Activated naive CD8-positive, alpha-beta T cell treated with anti-CD3 and anti-CD28 coated beads, Interleukin-2, amount 10 ng/mL, durations not matched to agents 7 days and 5 days (primary cell): ENCODE results near the gene CRELD2. TPM values are rescaled to one million over a fixed set of nuclear protein-coding genes. Genes with fewer than 3 reads are reported as not detected.

Source experiments
- ATAC-seq: fragments of 150-1000 bp; cut with Tn5 transposase; one replicate; pipeline ENCODE4 v1.10.0; 2021; ENCODE audit warnings: low read depth, moderate library complexity
- POLR2A ChIA-PET: fragments of 350-600 bp; sonication (Branson Sonifier 250); formaldehyde crosslinking; loops from one replicate; lab custom pipeline; 2021; ENCODE audit warnings: antibody characterized with exemption; lab: Charles Lee
- DNase-seq: peaks from one replicate; pipeline ENCODE4 v3.0.0; 2021
- H3K27ac Mint-ChIP-seq: one replicate; pipeline ENCODE4 v1.8.0; 2022; ENCODE audit warnings: mild to moderate bottlenecking, mixed read lengths
- H3K27me3 Mint-ChIP-seq: one replicate; pipeline ENCODE4 v1.8.0; 2022; ENCODE audit warnings: mild to moderate bottlenecking, moderate library complexity, mixed read lengths
- H3K36me3 Mint-ChIP-seq: one replicate; pipeline ENCODE4 v1.8.0; 2021; ENCODE audit warnings: mild to moderate bottlenecking, mixed read lengths
- H3K4me1 Mint-ChIP-seq: one replicate; pipeline ENCODE4 v1.8.0; 2021; ENCODE audit warnings: mixed read lengths
- H3K4me3 Mint-ChIP-seq: one replicate; pipeline ENCODE4 v1.8.0; 2022; ENCODE audit warnings: mild to moderate bottlenecking, moderate library complexity, mixed read lengths
- H3K9me3 Mint-ChIP-seq: one replicate; pipeline ENCODE4 v1.8.0; 2021; ENCODE audit warnings: mixed read lengths
- total RNA-seq, 2 experiments: library from RNA; stranded (reverse); gene quantifications; one replicate each; pipeline ENCODE4 v1.2.3, GENCODE V29; 2021

The CRELD2 gene
- total RNA-seq, 2 experiments from 2014 or later = 40.3 to 41.0 TPM

GRCh38 chr22:49896201-49896600 lies 22.2 kb upstream of the CRELD2 start:
- POLR2A ChIA-PET = no interaction called here
- DNase-seq = peak; percentile 21

GRCh38 chr22:49897015-49897684 lies 21.3 kb upstream of the CRELD2 start:
- Mint-ChIP-seq H3K4me1 (peaks cover 3% of the 10 kb centered on the region), H3K36me3 (peaks cover 57% of the 10 kb centered on the region), H3K9me3 (peaks cover 6% of the 10 kb centered on the region), H3K27me3 (no peaks in the 10 kb centered on the region), H3K27ac (no peak overlapping the region), H3K4me3 (no peak overlapping the region)
- DNase-seq = no peak
- POLR2A ChIA-PET = no interaction called here
- ATAC-seq = no peak

More at GRCh38 chr22:49896201-49896600, 22.2 kb upstream of the CRELD2 start:
- no peak overlapping the region for H3K4me3 Mint-ChIP-seq
- no peaks in the 10 kb centered on the region for H3K27me3 Mint-ChIP-seq
- H3K9me3 Mint-ChIP-seq = peaks cover 5% of the 10 kb centered on the region
- peaks cover 54% of the 10 kb centered on the region for H3K36me3 Mint-ChIP-seq
- H3K27ac Mint-ChIP-seq = no peak overlapping the region
- ATAC-seq = no peak
- peaks cover 3% of the 10 kb centered on the region for H3K4me1 Mint-ChIP-seq

- POLR2A ChIA-PET = interaction anchor here (0.7 kb wide), 1 partner anchor 131 kb away, joined by 5 read pairs; no protein-coding TSS in a partner anchor
- H3K36me3 Mint-ChIP-seq = peaks cover 48% of the 10 kb centered on the region
- ATAC-seq (no peak), DNase-seq (no peak)
- H3K27me3 Mint-ChIP-seq = no peaks in the 10 kb centered on the region
- H3K27ac Mint-ChIP-seq = no peak overlapping the region
- peaks cover 3% of the 10 kb centered on the region for H3K4me1 Mint-ChIP-seq
- H3K9me3 Mint-ChIP-seq = peaks cover 6% of the 10 kb centered on the region
- H3K4me3 Mint-ChIP-seq = no peak overlapping the region
These were observed 18.9 kb upstream of the CRELD2 start for GRCh38 chr22:49899530-49899929.

- peaks cover 50% of the 10 kb centered on the region for H3K36me3 Mint-ChIP-seq
- POLR2A ChIA-PET = no interaction called here
- H3K27ac Mint-ChIP-seq = peak overlapping the region; percentile 50
- peak; percentile 23 for DNase-seq
- H3K4me3 Mint-ChIP-seq = no peak overlapping the region
- H3K4me1 Mint-ChIP-seq = peaks cover 3% of the 10 kb centered on the region
- ATAC-seq = no peak
- H3K27me3 Mint-ChIP-seq = no peaks in the 10 kb centered on the region
- H3K9me3 Mint-ChIP-seq = peaks cover 4% of the 10 kb centered on the region
These were observed 17.8 kb upstream of the CRELD2 start for GRCh38 chr22:49900441-49901230.

GRCh38 chr22:49901457-49901856 lies 17.0 kb upstream of the CRELD2 start:
- POLR2A ChIA-PET = no interaction called here
- no peak overlapping the region for H3K27ac Mint-ChIP-seq
- peaks cover 3% of the 10 kb centered on the region for H3K4me1 Mint-ChIP-seq
- DNase-seq (peak; percentile 10), ATAC-seq (no peak)
- H3K36me3 Mint-ChIP-seq = peaks cover 47% of the 10 kb centered on the region
- peaks cover 4% of the 10 kb centered on the region for H3K9me3 Mint-ChIP-seq
- no peaks in the 10 kb centered on the region for H3K27me3 Mint-ChIP-seq
- H3K4me3 Mint-ChIP-seq = no peak overlapping the region

- DNase-seq (peak; percentile 16), ATAC-seq (no peak)
- peaks cover 4% of the 10 kb centered on the region for H3K9me3 Mint-ChIP-seq
- H3K36me3 Mint-ChIP-seq = peaks cover 45% of the 10 kb centered on the region
- H3K27me3 Mint-ChIP-seq = no peaks in the 10 kb centered on the region
- no peak overlapping the region for H3K4me3 Mint-ChIP-seq
- H3K27ac Mint-ChIP-seq = no peak overlapping the region
- POLR2A ChIA-PET = no interaction called here
- H3K4me1 Mint-ChIP-seq = peaks cover 5% of the 10 kb centered on the region
These were observed 15.0 kb upstream of the CRELD2 start for GRCh38 chr22:49903322-49904039.

- H3K9me3 Mint-ChIP-seq = peaks cover 4% of the 10 kb centered on the region
- DNase-seq (peak; percentile 27), ATAC-seq (no peak)
- H3K4me1 Mint-ChIP-seq = peaks cover 5% of the 10 kb centered on the region
- POLR2A ChIA-PET = no interaction called here
- no peak overlapping the region for H3K27ac Mint-ChIP-seq
- H3K4me3 Mint-ChIP-seq = no peak overlapping the region
- H3K36me3 Mint-ChIP-seq = peaks cover 44% of the 10 kb centered on the region
- no peaks in the 10 kb centered on the region for H3K27me3 Mint-ChIP-seq
These were observed 14.4 kb upstream of the CRELD2 start for GRCh38 chr22:49904040-49904369.

GRCh38 chr22:49905465-49905864 lies 13.0 kb upstream of the CRELD2 start:
- ATAC-seq (no peak), DNase-seq (no peak)
- H3K9me3 Mint-ChIP-seq = peaks cover 4% of the 10 kb centered on the region
- no peaks in the 10 kb centered on the region for H3K27me3 Mint-ChIP-seq
- H3K36me3 Mint-ChIP-seq = peaks cover 41% of the 10 kb centered on the region
- no peak overlapping the region for H3K4me3 Mint-ChIP-seq
- POLR2A ChIA-PET = no interaction called here
- H3K27ac Mint-ChIP-seq = no peak overlapping the region
- peaks cover 2% of the 10 kb centered on the region for H3K4me1 Mint-ChIP-seq

GRCh38 chr22:49906071-49906798 lies 12.2 kb upstream of the CRELD2 start:
- Mint-ChIP-seq H3K4me1 (peaks cover 2% of the 10 kb centered on the region), H3K9me3 (peaks cover 4% of the 10 kb centered on the region), H3K27ac (no peak overlapping the region), H3K4me3 (no peak overlapping the region), H3K36me3 (peaks cover 36% of the 10 kb centered on the region), H3K27me3 (no peaks in the 10 kb centered on the region)
- ATAC-seq (no peak), DNase-seq (no peak)
- POLR2A ChIA-PET = no interaction called here

GRCh38 chr22:49906799-49907290 lies 11.6 kb upstream of the CRELD2 start:
- POLR2A ChIA-PET = no interaction called here
- no peaks in the 10 kb centered on the region for H3K9me3 Mint-ChIP-seq
- ATAC-seq (no peak), DNase-seq (no peak)
- no peak overlapping the region for H3K4me3 Mint-ChIP-seq
- peak overlapping the region; percentile 12 for H3K27ac Mint-ChIP-seq
- peaks cover 2% of the 10 kb centered on the region for H3K4me1 Mint-ChIP-seq
- H3K36me3 Mint-ChIP-seq = peaks cover 30% of the 10 kb centered on the region
- H3K27me3 Mint-ChIP-seq = no peaks in the 10 kb centered on the region

- no peak for DNase-seq
- peaks cover 24% of the 10 kb centered on the region for H3K36me3 Mint-ChIP-seq
- no peak overlapping the region for H3K27ac Mint-ChIP-seq
- no peak for ATAC-seq
- peaks cover 2% of the 10 kb centered on the region for H3K4me1 Mint-ChIP-seq
- no peaks in the 10 kb centered on the region for H3K27me3 Mint-ChIP-seq
- POLR2A ChIA-PET = interaction anchor here (0.7 kb wide), 1 partner anchor 1126 kb away, joined by 4 read pairs; no protein-coding TSS in a partner anchor
- no peak overlapping the region for H3K4me3 Mint-ChIP-seq
- H3K9me3 Mint-ChIP-seq = no peaks in the 10 kb centered on the region
These were observed 10.6 kb upstream of the CRELD2 start for GRCh38 chr22:49907807-49908206.

GRCh38 chr22:49909476-49910205 lies 8.8 kb upstream of the CRELD2 start:
- no peak for ATAC-seq
- peaks cover 2% of the 10 kb centered on the region for H3K4me1 Mint-ChIP-seq
- no peaks in the 10 kb centered on the region for H3K9me3 Mint-ChIP-seq
- H3K36me3 Mint-ChIP-seq = peaks cover 18% of the 10 kb centered on the region
- H3K4me3 Mint-ChIP-seq = no peak overlapping the region
- POLR2A ChIA-PET = no interaction called here
- DNase-seq = no peak
- H3K27ac Mint-ChIP-seq = no peak overlapping the region
- H3K27me3 Mint-ChIP-seq = no peaks in the 10 kb centered on the region
